ENCODE measurements around the gene DDX28. TPM values are rescaled to one million over a fixed set of nuclear protein-coding genes. Genes with fewer than 3 reads are reported as not detected.
"Not testable (repeated sequence)": the region's sequence is repeated elsewhere in the genome, so short reads cannot be mapped to it uniquely, and the experiment has no call there.

DDX28 gene
- polyA plus RNA-seq, 3 donors: 14.7 to 42.9 (median 27.7) TPM

DNA sequence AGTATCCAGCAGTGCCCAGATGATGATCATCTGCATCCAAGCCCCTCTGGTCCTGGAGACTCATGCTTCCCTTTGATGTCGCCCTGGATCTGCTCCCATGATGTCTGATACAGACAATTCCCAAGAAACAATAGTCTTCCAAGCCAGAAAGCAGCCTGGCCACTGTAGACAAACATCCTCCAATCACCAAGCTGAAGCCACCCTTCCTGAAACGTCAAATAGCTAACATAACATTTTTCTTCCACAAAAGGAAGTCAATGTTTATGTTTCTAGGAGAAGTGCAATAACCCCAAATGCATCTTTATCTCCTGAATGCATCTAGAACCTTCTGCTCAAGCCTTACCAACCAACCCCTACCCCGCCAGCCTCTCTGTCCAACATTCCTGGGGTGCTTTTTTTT is 22.6 kb downstream of the DDX28 start:
- H3K9me3 ChIP-seq (replicated peaks in 1 of 2; ENCODE audit: control insufficient read depth in 1 of 2, insufficient read depth in 1 of 2, low read length in 2 of 2): peaks cover 0 to 5% of the 10 kb centered on the region in 2 donors
- H3K4me3 ChIP-seq (replicated peaks in 1 of 3; ENCODE audit: low read depth in 2 of 3, low read length in 3 of 3): peak overlapping the region in 1 of 3 experiments; percentile 73
- peaks cover 38% of the 10 kb centered on the region for H3K79me2 ChIP-seq (ENCODE audit: insufficient read depth, low read length)
- Mint-ChIP-seq H3K9me3 (peaks cover 0 to 10% (median 0%) of the 10 kb centered on the region in 7 donors), H3K27me3 (ENCODE audit: low read depth in 3 of 3) (peaks cover 0 to 2% (median 0%) of the 10 kb centered on the region in 3 donors), H3K27ac (peak overlapping the region; percentile 91 to 98 (median 96)), H3K36me3 (peaks cover 6 to 25% of the 10 kb centered on the region in 2 donors), H3K4me3 (peak overlapping the region; percentile 84 to 96), H3K4me1 (peaks cover 63% of the 10 kb centered on the region)
- H3K4me1 ChIP-seq (ENCODE audit: control insufficient read depth in 1 of 2, insufficient read depth in 2 of 2, low read length in 2 of 2): peaks cover 71 to 81% of the 10 kb centered on the region in 2 donors
- DNase-seq: peak in 1 of 3 donors; percentile 25
- peak overlapping the region; percentile 76 for H3K4me2 ChIP-seq (replicated peaks; ENCODE audit: extremely low read depth, low read length, poor library complexity, severe bottlenecking)
- H4K20me1 ChIP-seq (ENCODE audit: insufficient read depth, low read length): no peaks in the 10 kb centered on the region
- H3K36me3 ChIP-seq (replicated peaks in 1 of 2; ENCODE audit: control insufficient read depth in 1 of 2, insufficient read depth in 2 of 2, low read length in 2 of 2): no peaks in the 10 kb centered on the region
- 50% methylated on average over 3 of the region's 3 CpGs for WGBS (ENCODE audit: insufficient coverage)
- no peaks in the 10 kb centered on the region for H3K27me3 ChIP-seq (ENCODE audit: control insufficient read depth in 2 of 2, insufficient read depth in 2 of 2, low read length in 2 of 2)
- TF ChIP-seq CTCF (IDR thresholded peaks at IDR 0.05): no peak
- intact Hi-C loops (cut with micrococcal nuclease): no loop called here
- H2AFZ ChIP-seq (ENCODE audit: insufficient read depth, low read depth, low read length, poor library complexity, severe bottlenecking): no peak overlapping the region
- H3K27ac ChIP-seq (ENCODE audit: low read depth in 1 of 2, low read length in 2 of 2): peak overlapping the region; percentile 90 to 98
- peak overlapping the region; percentile 59 for H3K9ac ChIP-seq (ENCODE audit: insufficient read depth, low read length, poor library complexity, severe bottlenecking)

GRCh38 chr16:67999985-68000384 is 23.0 kb downstream of the DDX28 start:
- intact Hi-C loops (cut with micrococcal nuclease): no loop called here
- H3K9ac ChIP-seq (ENCODE audit: insufficient read depth, low read length, poor library complexity, severe bottlenecking): peak overlapping the region; percentile 59
- no peaks in the 10 kb centered on the region for H3K36me3 ChIP-seq (replicated peaks in 1 of 2; ENCODE audit: control insufficient read depth in 1 of 2, insufficient read depth in 2 of 2, low read length in 2 of 2)
- peak overlapping the region in 2 of 3 experiments; percentile 0 to 73 for H3K4me3 ChIP-seq (replicated peaks in 1 of 3; ENCODE audit: low read depth in 2 of 3, low read length in 3 of 3)
- peaks cover 71 to 81% of the 10 kb centered on the region in 2 donors for H3K4me1 ChIP-seq (ENCODE audit: control insufficient read depth in 1 of 2, insufficient read depth in 2 of 2, low read length in 2 of 2)
- Mint-ChIP-seq H3K9me3 (peaks cover 0 to 10% (median 0%) of the 10 kb centered on the region in 7 donors), H3K27ac (peak overlapping the region; percentile 91 to 98 (median 96)), H3K27me3 (ENCODE audit: low read depth in 3 of 3) (peaks cover 0 to 2% (median 0%) of the 10 kb centered on the region in 3 donors), H3K4me3 (peak overlapping the region; percentile 84 to 96), H3K4me1 (peaks cover 63% of the 10 kb centered on the region), H3K36me3 (peaks cover 8 to 28% of the 10 kb centered on the region in 2 donors)
- no peaks in the 10 kb centered on the region for H3K27me3 ChIP-seq (ENCODE audit: control insufficient read depth in 2 of 2, insufficient read depth in 2 of 2, low read length in 2 of 2)
- H3K4me2 ChIP-seq (replicated peaks; ENCODE audit: extremely low read depth, low read length, poor library complexity, severe bottlenecking): peak overlapping the region; percentile 76
- peak overlapping the region; percentile 90 to 98 for H3K27ac ChIP-seq (ENCODE audit: low read depth in 1 of 2, low read length in 2 of 2)
- 50% methylated on average over 1 of the region's 2 CpGs for WGBS (ENCODE audit: insufficient coverage)
- no peak overlapping the region for H2AFZ ChIP-seq (ENCODE audit: insufficient read depth, low read depth, low read length, poor library complexity, severe bottlenecking)
- DNase-seq: peak in 2 of 3 donors; percentile 35 to 55
- peaks cover 41% of the 10 kb centered on the region for H3K79me2 ChIP-seq (ENCODE audit: insufficient read depth, low read length)
- TF ChIP-seq CTCF (IDR thresholded peaks at IDR 0.05): no peak
- no peaks in the 10 kb centered on the region for H4K20me1 ChIP-seq (ENCODE audit: insufficient read depth, low read length)
- H3K9me3 ChIP-seq (replicated peaks in 1 of 2; ENCODE audit: control insufficient read depth in 1 of 2, insufficient read depth in 1 of 2, low read length in 2 of 2): peaks cover 0 to 5% of the 10 kb centered on the region in 2 donors

DNA sequence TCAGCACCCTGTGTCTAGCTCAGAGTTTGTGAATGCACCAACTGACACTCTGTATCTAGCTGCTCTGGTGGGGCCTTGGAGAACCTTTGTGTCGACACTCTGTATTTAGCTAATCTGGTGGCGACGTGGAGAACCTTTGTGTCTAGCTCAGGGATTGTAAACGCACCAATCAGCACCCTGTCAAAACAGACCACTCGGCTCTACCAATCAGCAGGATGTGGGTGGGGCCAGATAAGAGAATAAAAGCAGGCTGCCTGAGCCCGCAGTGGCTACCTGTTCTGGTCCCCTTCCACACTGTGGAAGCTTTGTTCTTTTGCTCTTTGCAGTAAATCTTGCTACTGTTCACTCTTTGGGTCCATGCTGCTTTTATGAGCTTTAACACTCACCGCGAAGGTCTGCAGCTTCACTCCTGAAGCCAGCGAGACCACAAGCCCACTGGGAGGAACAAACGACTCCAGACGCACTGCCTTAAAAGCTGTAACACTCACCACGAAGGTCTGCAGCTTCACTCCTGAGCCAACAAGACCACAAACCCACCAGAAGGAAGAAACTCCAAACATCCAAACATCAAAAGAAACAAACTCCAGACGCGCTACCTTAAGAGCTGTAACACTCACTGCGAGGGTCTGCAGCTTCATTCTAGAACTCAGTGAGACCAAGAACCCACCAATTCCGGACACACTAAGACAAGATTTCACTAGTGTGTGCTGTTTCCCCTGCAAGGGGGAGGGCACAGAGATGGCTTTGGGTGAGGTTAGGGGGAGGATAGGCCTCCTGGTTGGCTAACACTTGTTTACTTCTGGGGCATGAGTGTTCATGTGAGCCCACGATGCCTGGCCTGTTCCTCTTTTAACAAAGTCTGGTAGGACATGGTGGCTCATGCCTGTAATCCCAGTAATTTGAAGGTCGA is 24.0 kb downstream of the DDX28 start, which contains the start of gene DPEP2:
Gene DPEP2, minus strand, starts transcription at position 706 of the 910 bp plus-strand sequence. CDS start 6,272 bp downstream, outside the sequence.
- Mint-ChIP-seq H3K27ac (peak within 1 kb of the TSS; percentile 91 to 98 (median 96)), H3K4me1 (peaks cover 59% of the 10 kb centered on the region), H3K9me3 (peaks cover 0 to 10% (median 0%) of the 10 kb centered on the region in 7 donors), H3K36me3 (peaks cover 8 to 30% of the 10 kb centered on the region in 2 donors), H3K4me3 (peak within 1 kb of the TSS; percentile 84 to 96)
- H2AFZ ChIP-seq (ENCODE audit: insufficient read depth, low read depth, low read length, poor library complexity, severe bottlenecking); intact Hi-C loops (cut with micrococcal nuclease); H3K36me3 ChIP-seq (replicated peaks in 1 of 2; ENCODE audit: control insufficient read depth in 1 of 2, insufficient read depth in 2 of 2, low read length in 2 of 2); H3K27me3 ChIP-seq (ENCODE audit: control insufficient read depth in 2 of 2, insufficient read depth in 2 of 2, low read length in 2 of 2); H4K20me1 ChIP-seq (ENCODE audit: insufficient read depth, low read length); H3K9me3 ChIP-seq (replicated peaks in 1 of 2; ENCODE audit: control insufficient read depth in 1 of 2, insufficient read depth in 1 of 2, low read length in 2 of 2); H3K27me3 Mint-ChIP-seq (ENCODE audit: low read depth in 3 of 3): not testable (repeated sequence)
- Histone ChIP-seq H3K27ac (ENCODE audit: low read depth in 1 of 2, low read length in 2 of 2) (peak within 1 kb of the TSS; percentile 90 to 98), H3K4me3 (replicated peaks in 1 of 3; ENCODE audit: low read depth in 2 of 3, low read length in 3 of 3) (peak within 1 kb of the TSS; percentile 36 to 73 (median 57)), H3K4me1 (ENCODE audit: control insufficient read depth in 1 of 2, insufficient read depth in 2 of 2, low read length in 2 of 2) (peaks cover 71 to 80% of the 10 kb centered on the region in 2 donors), H3K79me2 (ENCODE audit: insufficient read depth, low read length) (peaks cover 41% of the 10 kb centered on the region), H3K4me2 (replicated peaks; ENCODE audit: extremely low read depth, low read length, poor library complexity, severe bottlenecking) (peak within 1 kb of the TSS; percentile 76), H3K9ac (ENCODE audit: insufficient read depth, low read length, poor library complexity, severe bottlenecking) (peak within 1 kb of the TSS; percentile 59)
- 1% methylated on average over 6 of the region's 18 CpGs for WGBS (ENCODE audit: insufficient coverage)
- DNase-seq: peak; percentile 81 to 89 (median 87)

Measured in CD14-positive monocyte (primary cell).